GM23338 (cell line): Measurements from ENCODE around the gene MAPK8.

Source experiments
- CTCF ChIP-seq, 2 experiments: fragments of 200-600 bp in 1 of 2; sonication (generic) in 1 of 2; conservative IDR thresholded peaks; 2 replicates each; pipeline versions ENCODE4 v1.5.1 to v1.6.1; 2016 to 2017; ENCODE audit warnings: antibody characterized with exemption in 2 of 2, low read depth in 2 of 2, mild to moderate bottlenecking in 2 of 2, moderate library complexity in 1 of 2
- ETS1 ChIP-seq: IDR thresholded peaks from 2 replicates; pipeline ENCODE4 v1.6.1; 2016; ENCODE audit warnings: antibody characterized with exemption
- EZH2 ChIP-seq: fragments of 200-600 bp; sonication (generic); IDR thresholded peaks from one replicate; pipeline ENCODE4 v1.8.0; 2017; ENCODE audit warnings: antibody characterized with exemption, mild to moderate bottlenecking, low read depth; ENCODE audit not compliant: unreplicated experiment
- EZH2phosphoT487 ChIP-seq: fragments of 200-600 bp; sonication (generic); IDR thresholded peaks from one replicate; pipeline ENCODE4 v1.8.1; 2018; ENCODE audit warnings: antibody characterized with exemption; ENCODE audit not compliant: unreplicated experiment
- POLR2AphosphoS5 ChIP-seq: IDR thresholded peaks from 2 replicates; pipeline ENCODE4 v1.6.1; 2016; ENCODE audit warnings: antibody characterized with exemption, low read depth
- REST ChIP-seq: IDR thresholded peaks from one replicate; pipeline ENCODE4 v1.6.1; 2018; ENCODE audit warnings: antibody characterized with exemption; ENCODE audit not compliant: unreplicated experiment
- ZNF114 ChIP-seq: fragments of 250-450 bp; sonication (Bioruptor Pico); IDR thresholded peaks from 2 replicates; pipeline ENCODE4 v1.5.0; 2020; ENCODE audit warnings: mild to moderate bottlenecking, moderate library complexity
- ZNF331 ChIP-seq: fragments of 250-450 bp; sonication (Bioruptor Pico); IDR thresholded peaks from 2 replicates; pipeline ENCODE4 v1.5.0; 2020; ENCODE audit warnings: low read depth, mild to moderate bottlenecking, moderate library complexity

- TF ChIP-seq CTCF (conservative IDR thresholded peaks at IDR 0.05; ENCODE audit: low read depth in 2 of 2) (no peak), POLR2AphosphoS5 (no peak), EZH2 (no peak), ZNF331 (no peak), REST (no peak), EZH2phosphoT487 (no peak), ZNF114 (no peak), ETS1 (no peak)
Observed at GRCh38 chr10:48335788-48336187, 29.3 kb downstream of the MAPK8 start.
